Endometrial microvascular endothelial cells (primary cell): ENCODE data around the gene PRKAG2. TPM values are rescaled to one million over a fixed set of nuclear protein-coding genes. Genes with fewer than 3 reads are reported as not detected.

Source experiments
- in situ Hi-C: cut with HindIII; loops from 2 replicates; pipeline ENCODE4 v1.10.0; 2017; ENCODE audit warnings: low sequenced_read_pairs, low pct_unique_long_range_greater_than_20kb; ENCODE audit errors: inconsistent ontology term
- total RNA-seq: library from RNA; depleted of rRNA; stranded (reverse); fragments of >200 nt; gene quantifications from one replicate; pipeline ENCODE4 v1.2.3, GENCODE V29; 2015; ENCODE audit errors: inconsistent ontology term

The PRKAG2 gene
- total RNA-seq, 1 donor from 2014 or later, result 67.1 TPM

DNA sequence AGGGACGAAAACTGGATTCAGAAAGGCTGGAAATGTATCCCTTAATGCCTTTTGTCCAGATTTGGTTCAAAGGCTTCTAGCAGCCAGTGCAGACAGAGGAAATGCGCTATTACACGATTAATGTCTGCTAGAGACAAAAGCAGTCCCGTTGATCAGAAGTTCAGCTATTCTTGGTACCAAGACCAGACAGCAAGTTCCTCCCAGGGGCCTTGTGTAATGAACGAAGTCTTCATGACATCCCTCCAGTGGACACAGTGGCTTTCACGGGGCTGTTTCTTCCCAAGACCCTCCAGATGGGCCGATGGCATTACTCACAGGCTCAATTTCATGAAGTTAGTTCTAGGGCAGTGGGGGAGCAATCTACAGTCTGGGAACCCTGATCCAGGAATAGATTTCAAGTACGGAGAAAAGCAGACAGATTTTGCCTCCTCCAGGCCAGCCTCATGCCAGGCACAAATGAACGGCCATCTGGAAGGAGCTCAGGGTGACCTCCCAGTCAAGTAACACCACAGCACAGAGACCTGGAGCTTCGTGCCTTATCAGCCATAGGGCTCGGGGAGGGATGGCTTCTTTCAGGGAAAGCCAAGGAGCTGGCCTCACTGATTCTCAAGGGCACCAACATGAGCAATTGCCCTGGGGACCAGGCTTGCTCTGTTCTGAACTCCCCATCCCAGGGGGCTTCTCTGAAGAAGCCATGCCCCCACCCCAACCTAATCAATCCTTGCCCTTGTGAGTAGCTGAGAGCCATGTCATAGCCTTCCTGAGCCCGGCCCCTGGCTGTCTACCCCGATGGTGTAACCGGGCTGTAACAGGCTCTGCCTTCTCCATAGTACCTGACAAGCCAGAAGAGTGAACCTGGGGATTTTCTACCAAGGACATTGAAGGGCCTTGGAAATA, 101.1 kb downstream of the PRKAG2 start:
- in situ Hi-C loops, result loop anchor here (25.0 kb wide), 1 partner anchor 362 kb away; no protein-coding TSS in a partner anchor

DNA sequence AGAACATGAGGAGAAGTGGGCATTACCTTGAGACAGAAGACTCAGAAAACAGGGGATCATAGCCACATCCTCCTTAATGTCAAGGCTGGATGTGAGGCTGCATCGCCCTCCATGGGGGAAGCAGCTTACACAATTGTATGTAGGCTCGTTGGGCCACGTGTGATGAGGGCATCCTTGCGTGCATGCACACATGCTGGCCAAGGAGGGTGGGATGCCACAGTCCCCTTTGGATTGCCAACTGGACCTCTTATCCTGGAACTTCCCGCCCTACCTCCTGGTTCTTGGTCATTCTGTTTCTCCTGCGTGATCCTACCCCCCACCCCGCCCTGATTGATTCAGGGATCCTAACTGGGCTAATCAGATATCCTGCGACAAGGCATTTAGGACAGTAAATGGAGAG, 102.0 kb downstream of the PRKAG2 start:
- in situ Hi-C loops, result loop anchor here (25.0 kb wide), 1 partner anchor 362 kb away; no protein-coding TSS in a partner anchor

DNA sequence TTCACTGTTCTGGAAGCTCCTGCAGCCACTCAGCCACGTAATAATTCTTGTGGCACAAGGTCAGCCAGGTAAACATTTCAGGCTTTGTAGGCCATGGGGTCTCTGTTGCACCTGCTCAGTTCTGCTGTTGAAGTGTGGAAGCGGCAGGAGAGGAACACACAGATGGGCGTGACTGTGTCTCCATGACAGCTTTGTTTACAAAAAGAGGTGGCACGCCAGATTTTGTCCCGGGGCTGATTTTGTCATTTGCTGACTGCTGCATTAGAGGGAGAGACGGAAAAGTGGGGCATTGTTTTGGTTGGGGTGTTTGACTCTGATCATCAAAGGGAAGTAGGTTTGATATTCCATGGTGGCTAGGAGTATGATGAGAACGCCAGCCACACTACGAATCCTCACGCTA, 103.1 kb downstream of the PRKAG2 start:
- in situ Hi-C loops, result no loop called here

DNA sequence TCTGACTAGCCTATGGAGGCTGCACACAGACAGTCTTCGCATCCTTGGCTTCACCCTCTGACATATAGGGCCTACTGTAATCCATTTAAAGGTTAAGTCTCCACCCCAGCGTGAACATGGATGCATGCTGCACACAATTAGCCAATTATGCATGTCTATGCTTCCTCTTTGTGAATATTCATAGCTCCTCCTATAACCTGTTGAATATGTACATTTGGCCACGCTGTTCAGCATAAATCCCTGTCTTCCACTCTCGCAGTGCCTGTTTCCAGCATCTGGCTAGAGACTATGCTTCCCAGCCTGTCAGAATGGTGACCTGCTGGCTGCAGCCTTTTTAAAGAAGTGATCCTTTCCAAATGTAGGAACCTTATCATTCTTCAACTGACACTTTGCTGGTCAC, 106.7 kb downstream of the PRKAG2 start:
- in situ Hi-C loops, result no loop called here

DNA sequence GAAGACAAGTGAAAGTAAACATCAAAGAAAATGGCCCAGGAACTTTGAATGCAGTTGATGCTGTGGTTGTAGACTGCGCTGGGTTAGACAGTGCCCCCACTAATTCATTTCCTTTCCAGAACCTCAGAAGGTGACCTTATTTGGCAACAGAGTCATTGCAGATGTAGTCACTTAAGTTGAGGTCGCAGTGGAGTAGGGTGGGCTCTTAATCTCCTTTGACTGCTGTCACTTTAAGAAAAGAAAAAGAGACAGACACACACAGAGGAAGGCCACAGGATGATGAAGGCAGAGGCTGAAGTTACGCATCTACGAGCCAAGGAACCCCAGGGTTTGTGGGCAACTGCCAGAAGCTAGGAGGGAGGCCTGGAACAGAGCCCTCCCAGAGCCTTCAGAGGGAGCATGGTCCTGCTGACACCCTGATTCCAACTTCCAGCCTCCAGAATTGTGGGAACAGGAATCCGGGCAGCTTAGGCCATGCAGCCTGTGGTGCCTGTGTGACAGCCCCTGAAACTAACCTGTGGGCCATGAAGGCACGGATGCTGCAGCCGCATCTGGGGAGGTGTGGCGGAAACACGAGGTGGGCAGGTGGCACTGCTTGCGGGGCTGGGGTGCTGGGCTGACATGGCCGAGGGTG, 107.6 kb downstream of the PRKAG2 start:
- in situ Hi-C loops, result no loop called here

DNA sequence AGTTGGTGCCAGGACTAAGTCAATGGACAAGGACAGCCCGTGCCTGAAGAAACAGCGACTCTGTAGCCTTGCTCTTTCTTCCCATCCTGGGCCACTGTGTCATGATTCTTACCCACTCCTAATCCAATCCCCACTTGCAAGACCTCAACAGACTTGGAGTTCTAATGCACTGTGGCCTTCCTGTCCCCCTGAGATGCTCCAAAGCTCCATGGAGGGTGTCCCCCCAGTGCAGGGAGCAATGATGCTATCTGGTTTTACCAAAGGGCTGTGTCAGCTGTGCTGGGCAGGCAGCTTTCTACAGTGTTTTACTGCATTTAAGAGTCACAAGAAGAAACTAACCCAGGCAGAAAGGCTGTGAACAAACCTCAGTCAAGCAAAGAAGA, 108.1 kb downstream of the PRKAG2 start:
- in situ Hi-C loops, result no loop called here

DNA sequence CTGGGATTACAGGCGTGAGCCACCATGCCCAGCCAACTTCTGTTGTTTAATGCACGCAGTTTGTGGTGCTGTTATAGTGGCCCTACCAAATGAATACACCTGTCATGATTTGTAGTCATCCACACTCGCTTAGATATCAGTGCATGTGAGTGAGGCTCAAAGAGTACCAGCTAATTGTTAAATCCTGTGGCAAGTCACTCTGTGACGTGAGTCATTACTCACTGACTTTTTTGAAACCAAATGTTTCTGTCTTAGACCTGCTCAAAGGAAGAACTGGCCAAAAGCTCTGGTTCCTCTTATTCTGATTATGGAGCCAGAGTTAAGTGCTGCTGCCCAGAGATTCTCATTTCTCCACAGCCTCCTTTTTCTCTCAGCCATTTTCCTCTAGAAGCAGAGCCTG, 109.4 kb downstream of the PRKAG2 start:
- in situ Hi-C loops, result no loop called here

DNA sequence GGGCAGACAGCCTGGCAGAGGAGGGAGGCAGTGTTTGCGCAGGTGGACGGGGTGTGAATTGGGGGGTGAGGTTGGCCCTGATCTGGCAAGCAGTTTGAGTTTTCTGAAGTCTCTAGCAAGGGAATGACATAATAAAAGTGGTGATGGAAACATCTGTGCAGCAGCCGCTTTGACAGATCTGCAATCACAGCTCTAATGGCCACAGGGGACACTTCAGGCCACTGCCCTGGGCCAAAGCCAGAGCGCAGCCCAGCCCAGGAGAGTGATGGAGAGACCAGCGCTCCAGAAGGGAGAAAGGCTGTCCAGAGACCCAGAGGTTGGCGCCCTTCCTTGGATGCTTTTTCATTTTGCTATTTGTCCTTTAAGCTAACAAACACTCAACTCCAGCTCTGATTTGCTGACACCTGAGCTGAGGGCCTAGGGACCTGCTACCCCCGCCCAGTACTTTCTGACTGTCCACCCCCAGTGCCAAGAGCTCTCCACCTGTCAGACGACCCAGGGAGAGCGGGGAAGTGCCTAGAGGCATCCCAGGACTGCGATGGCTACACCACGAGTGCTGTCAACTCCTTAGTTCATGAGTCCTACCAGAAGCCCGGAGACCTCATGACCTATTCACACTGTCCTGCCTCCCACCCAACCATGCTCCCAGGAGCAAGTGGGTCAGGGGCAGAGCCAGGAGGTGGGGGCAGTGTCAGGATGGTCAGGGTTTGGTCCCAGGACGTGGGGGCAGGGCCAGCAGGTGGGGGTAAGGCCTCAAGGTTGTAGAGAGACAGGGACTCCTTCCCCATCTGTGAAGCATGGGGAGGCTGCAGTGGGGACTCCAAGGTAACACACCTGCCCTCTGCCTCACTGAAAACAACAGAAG, 112.6 kb downstream of the PRKAG2 start:
- in situ Hi-C loops, result no loop called here

DNA sequence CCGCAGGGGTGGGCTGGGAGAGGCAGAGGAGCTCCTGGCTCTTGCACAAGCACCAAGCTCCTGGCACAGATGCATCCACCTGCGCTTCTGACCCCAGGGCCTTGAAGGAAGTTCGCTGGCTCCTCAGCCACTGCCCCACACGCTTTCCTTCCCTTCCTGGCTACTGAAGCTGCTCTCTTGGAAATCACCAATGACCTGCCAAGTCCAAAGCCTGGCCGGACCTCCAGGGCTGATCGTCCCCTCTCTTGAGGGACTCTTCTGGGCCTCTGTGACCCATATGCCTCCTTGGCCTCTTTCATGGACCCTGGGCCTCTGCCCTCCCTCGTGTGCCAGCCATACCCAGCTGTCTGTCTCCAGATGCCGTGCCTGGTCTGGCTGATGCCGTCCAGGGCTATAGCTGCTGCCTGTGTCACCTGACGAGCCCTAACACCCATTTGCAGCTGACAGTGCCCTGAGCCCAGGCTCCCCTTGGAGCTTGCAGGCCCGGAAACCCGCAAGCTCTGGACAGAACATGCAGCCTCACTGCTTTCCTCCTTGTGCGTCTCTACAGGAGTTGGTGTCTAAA, 113.4 kb downstream of the PRKAG2 start:
- in situ Hi-C loops, result no loop called here

DNA sequence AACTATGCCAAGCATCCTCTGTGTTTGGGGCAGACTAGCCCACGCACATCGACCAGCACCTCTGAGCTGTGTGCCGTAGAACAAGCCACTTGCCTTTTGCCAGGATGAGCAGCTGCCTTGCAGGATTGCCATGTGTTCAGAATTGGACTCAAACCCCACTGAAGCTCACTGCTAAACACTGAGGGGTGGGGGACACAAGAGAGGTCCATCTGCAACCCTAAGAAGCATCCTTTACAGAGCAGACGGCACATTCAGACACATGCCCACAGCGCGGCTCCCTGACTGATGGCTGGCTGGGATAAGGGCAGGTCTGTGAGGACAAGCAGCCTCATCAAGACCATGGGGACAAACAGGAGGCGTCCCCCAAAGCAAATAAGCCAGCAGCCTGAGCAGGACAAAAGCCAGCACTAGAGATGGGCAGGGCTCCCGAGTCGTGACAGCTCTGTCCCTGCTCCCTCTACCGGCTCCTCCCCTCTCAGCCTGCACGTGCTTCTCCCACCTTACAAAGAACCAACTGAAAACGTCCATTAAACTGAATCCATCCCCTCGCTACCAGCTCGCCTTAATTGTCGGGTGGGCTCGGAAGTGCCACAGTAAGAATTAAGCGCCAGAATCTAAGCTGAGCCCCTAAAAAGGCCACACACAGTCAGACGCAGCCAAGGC, 114.2 kb downstream of the PRKAG2 start:
- in situ Hi-C loops, result no loop called here

DNA sequence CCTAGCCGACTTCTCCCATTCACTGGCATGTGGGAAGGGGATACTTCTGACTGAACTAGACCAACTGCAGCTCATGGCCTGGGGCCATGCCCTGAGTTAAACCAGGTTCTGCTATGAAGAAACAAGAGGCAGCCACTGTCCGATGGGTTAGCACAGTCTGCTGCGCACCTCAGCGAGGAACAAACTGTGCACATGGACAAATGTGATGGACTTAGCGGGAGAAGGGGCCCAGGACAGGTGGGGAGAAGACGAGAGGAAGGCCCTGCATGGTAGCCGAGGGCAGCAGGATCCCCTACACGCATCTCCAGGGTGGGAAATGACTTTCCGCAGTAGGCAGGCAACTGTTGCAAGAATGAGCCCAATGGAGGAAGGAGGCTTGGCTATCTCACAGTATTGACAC, 115.0 kb downstream of the PRKAG2 start:
- in situ Hi-C loops, result no loop called here

DNA sequence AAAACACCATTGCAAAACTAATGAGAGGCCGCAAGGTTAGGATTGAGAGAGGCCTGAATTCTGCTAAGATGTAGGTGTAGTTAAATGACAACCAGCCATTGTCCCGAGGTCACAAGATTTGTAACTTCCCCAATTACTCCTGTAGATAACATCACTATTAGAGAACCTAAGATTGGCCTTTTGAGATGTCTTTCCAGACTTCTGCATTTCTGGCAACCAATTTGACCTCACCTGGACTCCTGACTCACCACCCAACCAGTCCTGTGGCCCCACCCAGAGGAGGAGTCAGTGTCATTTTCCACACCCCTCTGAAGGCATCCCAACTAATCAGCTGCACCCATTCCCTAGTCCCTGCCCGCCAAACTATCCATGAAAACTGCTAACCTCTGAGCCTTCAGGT, 115.7 kb downstream of the PRKAG2 start:
- in situ Hi-C loops, result no loop called here

DNA sequence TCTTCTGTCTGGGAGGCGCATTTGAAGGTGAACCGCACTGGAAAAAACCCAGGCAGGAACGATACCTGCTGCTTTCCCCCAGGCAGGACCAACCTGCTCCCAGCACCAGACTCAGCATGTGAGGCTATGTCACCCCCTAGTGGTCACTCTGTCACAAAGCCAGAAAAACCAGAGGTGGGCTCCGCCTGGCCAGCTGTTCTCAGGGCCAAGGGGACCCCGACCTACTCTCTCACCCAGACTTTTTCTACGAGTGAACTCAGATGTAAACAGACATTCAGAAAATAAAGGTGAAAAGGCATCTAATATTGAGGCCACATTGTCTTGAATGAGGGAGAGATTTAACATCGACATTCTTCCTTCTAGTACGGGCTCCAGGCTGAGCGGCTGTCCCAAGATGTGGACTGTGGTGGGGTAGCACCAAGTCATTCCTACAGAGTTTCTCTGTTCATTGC, 117.3 kb downstream of the PRKAG2 start:
- in situ Hi-C loops, result no loop called here

DNA sequence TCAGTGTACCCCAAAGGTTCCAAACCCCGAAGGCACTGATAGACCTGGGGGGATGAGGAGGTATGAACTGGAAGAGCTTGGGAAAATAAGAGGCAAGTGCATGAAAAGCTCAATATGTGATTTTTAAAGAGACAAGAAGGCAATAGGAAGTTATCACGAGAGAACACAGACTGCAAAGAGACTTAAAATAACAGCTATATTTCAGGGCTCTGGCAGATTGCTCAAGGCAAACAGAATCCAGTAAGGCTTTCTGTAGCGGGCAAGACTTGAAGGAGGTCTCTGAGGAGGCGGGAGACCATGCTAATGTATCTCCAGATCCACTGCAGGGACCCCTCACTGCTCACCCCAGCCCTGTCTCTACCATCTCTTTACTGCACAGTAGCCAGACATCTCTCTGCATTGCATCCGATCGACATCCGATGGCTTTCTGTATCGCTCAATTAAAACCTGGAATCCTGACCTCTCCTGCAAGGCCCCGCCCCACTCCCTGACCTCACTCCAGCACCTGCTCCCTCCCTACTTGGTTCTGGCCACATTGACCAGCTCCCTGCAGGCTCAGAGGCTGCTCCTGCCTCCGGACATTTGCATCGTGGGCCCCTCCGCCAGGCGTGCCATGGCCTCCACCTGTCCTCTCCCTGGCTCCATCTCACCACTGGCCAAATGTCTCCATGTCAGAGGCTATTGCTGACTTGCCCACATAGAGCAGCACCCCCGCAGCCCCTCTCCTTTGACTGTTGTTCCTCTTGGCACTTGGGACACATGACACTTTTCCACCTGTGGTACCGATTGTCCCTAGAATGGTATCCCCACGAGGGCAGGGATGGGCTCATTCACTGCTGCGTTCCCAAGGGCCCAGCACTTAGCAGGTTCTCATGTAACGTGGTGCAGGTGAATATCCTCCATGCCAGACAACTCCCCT, 118.0 kb downstream of the PRKAG2 start:
- in situ Hi-C loops, result no loop called here

DNA sequence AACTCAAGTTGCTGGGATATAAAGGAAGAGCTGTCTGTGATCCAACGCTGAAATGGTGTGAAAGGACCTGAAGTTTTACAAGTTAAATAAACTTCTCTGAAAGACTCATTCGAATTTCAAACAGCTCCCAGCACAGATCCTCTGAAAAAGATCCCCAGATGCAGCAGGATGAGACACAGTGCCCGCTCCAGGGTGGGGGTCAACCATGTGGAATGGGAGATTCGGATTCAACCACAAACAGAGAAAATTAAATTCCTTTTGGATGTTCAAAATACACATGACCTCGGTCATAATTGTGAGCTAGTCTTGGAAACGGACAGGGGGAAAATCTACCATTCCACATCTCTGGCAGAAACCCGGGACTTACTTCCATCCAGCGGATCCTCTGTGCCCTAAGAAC, 119.6 kb downstream of the PRKAG2 start:
- in situ Hi-C loops, result no loop called here

DNA sequence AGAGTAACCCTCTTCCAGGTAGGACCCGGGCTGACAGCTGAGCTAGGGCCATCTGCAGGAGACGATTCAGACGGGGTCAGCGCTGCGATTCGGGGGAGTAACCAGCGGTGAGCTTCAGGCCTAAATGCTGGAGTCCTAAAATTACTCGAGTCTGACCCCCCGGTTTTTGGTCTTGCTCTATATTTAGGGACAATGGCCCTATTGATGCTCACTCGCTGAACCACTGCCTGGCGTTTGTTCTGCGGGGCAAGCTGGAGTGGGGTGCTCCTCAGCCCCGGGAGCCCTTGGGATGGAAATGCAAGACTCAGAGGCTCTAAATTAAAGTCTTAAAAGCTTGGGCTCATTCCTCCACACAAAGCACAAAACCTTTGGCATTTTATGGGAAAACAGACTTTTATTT, 120.0 kb downstream of the PRKAG2 start:
- in situ Hi-C loops, result no loop called here

DNA sequence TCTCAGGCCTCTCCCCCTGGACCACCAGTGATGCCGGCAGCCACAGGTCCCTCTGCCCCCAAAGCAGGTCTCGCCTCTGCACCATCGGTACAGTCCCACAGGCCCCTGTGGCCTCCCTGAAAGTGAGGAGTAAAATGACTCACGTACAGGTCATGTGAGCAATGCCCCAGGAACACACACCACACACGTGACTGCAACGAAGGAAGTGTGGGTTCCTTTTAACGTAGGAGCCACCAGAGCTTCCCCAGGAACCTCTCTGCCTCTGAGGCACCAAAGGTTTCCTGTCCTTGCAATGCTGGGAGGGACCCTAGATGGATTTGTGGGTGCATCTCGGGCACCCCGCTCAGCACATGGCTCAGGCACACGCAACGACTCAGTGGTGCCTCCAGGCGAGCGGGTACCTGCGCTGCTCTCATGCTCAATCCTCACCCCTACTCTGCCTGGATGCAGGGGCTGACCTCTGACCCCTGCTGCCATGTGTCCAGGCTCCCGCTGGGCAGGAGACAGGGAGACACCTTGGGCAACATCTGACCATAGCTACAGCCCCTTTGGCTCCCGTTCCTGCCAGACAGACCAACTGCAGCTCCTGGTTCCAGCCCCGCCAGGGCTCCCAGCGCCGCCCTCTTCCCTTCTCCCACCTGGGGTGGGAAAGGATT, 120.7 kb downstream of the PRKAG2 start:
- in situ Hi-C loops, result no loop called here
